OCI-LY7 (cell line): Measurements from ENCODE around the gene LYZ. TPM values are rescaled to one million over a fixed set of nuclear protein-coding genes. Genes with fewer than 3 reads are reported as not detected.

Experiments
- BruUV-seq: library from RNA; stranded (reverse); fragments of 400-500 nt; replicated peaks from 2 replicates; lab custom pipeline; 2021; lab: Mats Ljungman, UMichigan
- CTCF ChIA-PET: fragments of 300-600 bp; sonication (Branson Sonifier 250); formaldehyde crosslinking; loops from one replicate; lab custom pipeline; 2022; ENCODE audit warnings: antibody characterized with exemption; ENCODE audit not compliant: unreplicated experiment; lab: Charles Lee
- POLR2A ChIA-PET: fragments of 300-600 bp; sonication (Branson Sonifier 250); formaldehyde crosslinking; loops from one replicate; lab custom pipeline; 2022; ENCODE audit warnings: antibody characterized with exemption; lab: Charles Lee
- DNase-seq: peaks from one replicate; pipeline ENCODE4 v3.0.0-alpha.2; 2015; ENCODE audit warnings: low spot score
- H2AFZ ChIP-seq: fragments of 200-600 bp; sonication (generic), shearing (Covaris generic); 2 replicates; pipeline ENCODE4 v1.6.1; 2014; ENCODE audit warnings: mild to moderate bottlenecking, antibody characterized with exemption, low read length, moderate library complexity
- H3K27ac ChIP-seq: fragments of 200-600 bp; sonication (generic); 2 replicates; pipeline ENCODE4 v1.5.1; 2014; ENCODE audit warnings: mixed run types, low read depth, mild to moderate bottlenecking, moderate library complexity, low read length, inconsistent platforms; ENCODE audit not compliant: poor library complexity, severe bottlenecking
- H3K36me3 ChIP-seq: fragments of 200-600 bp; sonication (generic); 2 replicates; pipeline ENCODE4 v1.6.1; 2014; ENCODE audit warnings: mild to moderate bottlenecking, antibody characterized with exemption, low read length, moderate library complexity, mixed read lengths; ENCODE audit not compliant: insufficient read depth
- H3K4me1 ChIP-seq: fragments of 200-600 bp; sonication (generic); 2 replicates; pipeline ENCODE4 v1.5.1; 2014; ENCODE audit warnings: mild to moderate bottlenecking, low read length; ENCODE audit not compliant: insufficient read depth, poor library complexity, severe bottlenecking
- H3K4me2 ChIP-seq: fragments of 200-600 bp; sonication (generic); 2 replicates; pipeline ENCODE4 v1.6.1; 2014; ENCODE audit warnings: mild to moderate bottlenecking, low read length
- H3K4me3 ChIP-seq: fragments of 200-600 bp; sonication (generic); 2 replicates; pipeline ENCODE4 v1.5.1; 2014; ENCODE audit warnings: mild to moderate bottlenecking, low read depth, low read length; ENCODE audit not compliant: poor library complexity, severe bottlenecking
- H3K79me2 ChIP-seq: fragments of 200-600 bp; sonication (generic); 2 replicates; pipeline ENCODE4 v1.6.1; 2016; ENCODE audit warnings: low read depth, mild to moderate bottlenecking, low read length, moderate library complexity, mixed read lengths; ENCODE audit not compliant: insufficient read depth
- H3K9me2 ChIP-seq: fragments of 200-600 bp; sonication (generic); 2 replicates; pipeline ENCODE4 v1.6.1; 2016; ENCODE audit warnings: mild to moderate bottlenecking, low read length, mixed read lengths; ENCODE audit not compliant: insufficient read depth
- H3K9me3 ChIP-seq: fragments of 200-600 bp; sonication (generic); 2 replicates; pipeline ENCODE4 v1.6.1; 2014; ENCODE audit warnings: mild to moderate bottlenecking, mixed run types, low read length, mixed read lengths
- H4K20me1 ChIP-seq: fragments of 200-600 bp; sonication (generic); 2 replicates; pipeline ENCODE4 v1.6.1; 2014; ENCODE audit warnings: mild to moderate bottlenecking, antibody characterized with exemption, low read length, moderate library complexity, mixed read lengths; ENCODE audit not compliant: insufficient read depth
- CTCF ChIP-seq: fragments of 200-600 bp; sonication (generic); conservative IDR thresholded peaks from 2 replicates; pipeline ENCODE4 v1.5.1; 2014; ENCODE audit warnings: mild to moderate bottlenecking, antibody characterized with exemption, low read length, moderate library complexity, mixed read lengths
- EZH2phosphoT487 ChIP-seq: fragments of 200-600 bp; sonication (generic); IDR thresholded peaks from 2 replicates; pipeline ENCODE4 v1.6.1; 2018; ENCODE audit warnings: low read depth, borderline replicate concordance, mild to moderate bottlenecking, mixed run types, antibody characterized with exemption, low read length, moderate library complexity, mixed read lengths
- intact Hi-C: fragments of 100-400 bp; cut with micrococcal nuclease; formaldehyde crosslinking; loops from one replicate; pipeline ENCODE4 v1.10.0; 2022; ENCODE audit not compliant: unreplicated experiment
- small RNA-seq: library from RNA; depleted of rRNA; stranded (forward); fragments of <200 nt; gene quantifications from one replicate; pipeline ENCODE3, GENCODE V24; 2014
- total RNA-seq, 2 experiments: library from RNA; depleted of rRNA in 1 of 2; stranded (reverse); fragments of >200 nt in 1 of 2; shearing (Covaris generic) in 1 of 2; gene quantifications; 2 replicates each; pipeline ENCODE4 v1.2.3, GENCODE V29; 2014 to 2022

Gene LYZ
- total RNA-seq, 2 experiments from 2014 or later = 0.29 TPM; not detected in 1

- peaks cover 58% of the 10 kb centered on the region for H3K36me3 ChIP-seq
- BruUV-seq = no TSS peak
- no peak for DNase-seq
- no peaks in the 10 kb centered on the region for H4K20me1 ChIP-seq
- H3K27ac ChIP-seq = no peak overlapping the region
- H3K79me2 ChIP-seq = no peaks in the 10 kb centered on the region
- H3K4me3 ChIP-seq = no peak overlapping the region
- TF ChIP-seq EZH2phosphoT487 (no peak), CTCF (no peak)
- intact Hi-C loops = no loop called here
- H3K4me2 ChIP-seq = no peak overlapping the region
- POLR2A ChIA-PET = no interaction called here
- CTCF ChIA-PET = no interaction called here
- no peak overlapping the region for H2AFZ ChIP-seq
- peaks cover 20% of the 10 kb centered on the region for H3K9me3 ChIP-seq
- no peaks in the 10 kb centered on the region for H3K4me1 ChIP-seq
- H3K9me2 ChIP-seq = no peaks in the 10 kb centered on the region
These were observed 48.8 kb downstream of the LYZ start for GRCh38 chr12:69396963-69397362.

GRCh38 chr12:69397978-69398377, 49.8 kb downstream of the LYZ start:
- CTCF ChIA-PET = no interaction called here
- TF ChIP-seq EZH2phosphoT487 (no peak), CTCF (no peak)
- no peak overlapping the region for H3K4me3 ChIP-seq
- H4K20me1 ChIP-seq = no peaks in the 10 kb centered on the region
- no TSS peak for BruUV-seq
- no peak overlapping the region for H3K4me2 ChIP-seq
- no peaks in the 10 kb centered on the region for H3K9me2 ChIP-seq
- H3K79me2 ChIP-seq = no peaks in the 10 kb centered on the region
- POLR2A ChIA-PET = no interaction called here
- H3K9me3 ChIP-seq = peaks cover 20% of the 10 kb centered on the region
- no peaks in the 10 kb centered on the region for H3K4me1 ChIP-seq
- intact Hi-C loops = no loop called here
- no peak for DNase-seq
- peaks cover 48% of the 10 kb centered on the region for H3K36me3 ChIP-seq
- no peak overlapping the region for H2AFZ ChIP-seq
- H3K27ac ChIP-seq = no peak overlapping the region

GRCh38 chr12:69401940-69402339, 53.8 kb downstream of the LYZ start:
- Histone ChIP-seq H3K27ac (no peak overlapping the region), H3K79me2 (no peaks in the 10 kb centered on the region), H3K9me2 (no peaks in the 10 kb centered on the region), H3K36me3 (peaks cover 12% of the 10 kb centered on the region), H4K20me1 (no peaks in the 10 kb centered on the region), H3K4me3 (no peak overlapping the region), H2AFZ (no peak overlapping the region), H3K9me3 (peaks cover 2% of the 10 kb centered on the region), H3K4me2 (no peak overlapping the region), H3K4me1 (no peaks in the 10 kb centered on the region)
- BruUV-seq = no TSS peak
- intact Hi-C loops = no loop called here
- no peak for DNase-seq
- POLR2A ChIA-PET = interaction anchor here (0.9 kb wide), 1 partner anchor 29 kb away, joined by 3 read pairs; no protein-coding TSS in a partner anchor
- no peak for TF ChIP-seq EZH2phosphoT487
- TF ChIP-seq CTCF = no peak
- CTCF ChIA-PET = no interaction called here

Small RNA genes lying within 50 kb of the gene (small RNA-seq; reads per million reads assigned to genes)
- not detected for gene RN7SL804P

Other genes starting within 250 kb of the LYZ start
- gene CPSF6, start 108.8 kb upstream of the LYZ start, total RNA-seq (2014; rRNA removed; shearing (Covaris generic)) = 90.4 and 207 TPM in 2 replicates
- gene CPSF6, start 108.8 kb upstream of the LYZ start, total RNA-seq (2022) = 163 and 165 TPM in 2 replicates
- gene YEATS4, start 11.4 kb downstream of the LYZ start, total RNA-seq (2014; rRNA removed; shearing (Covaris generic)) = 119 and 122 TPM in 2 replicates
- 80.4 and 86.5 TPM in 2 replicates for gene YEATS4, start 11.4 kb downstream of the LYZ start, total RNA-seq (2022)
- 9.9 and 18.5 TPM in 2 replicates for gene FRS2, start 122.0 kb downstream of the LYZ start, total RNA-seq (2014; rRNA removed; shearing (Covaris generic))
- 10.4 and 11.1 TPM in 2 replicates for gene FRS2, start 122.0 kb downstream of the LYZ start, total RNA-seq (2022)
- 248 and 264 TPM in 2 replicates for gene CCT2, start 237.1 kb downstream of the LYZ start, total RNA-seq (2014; rRNA removed; shearing (Covaris generic))
- gene CCT2, start 237.1 kb downstream of the LYZ start, total RNA-seq (2022) = 270 and 317 TPM in 2 replicates